GM06990 (cell line): ENCODE measurements around the gene BRCA1.

Experiments used
- DNase-seq: peaks from one replicate; pipeline ENCODE4 v3.0.0-alpha.2; 2011; ENCODE audit not compliant: insufficient read length; ENCODE audit errors: extremely low read depth
- H3K27me3 ChIP-seq: replicated peaks from 2 replicates; pipeline ENCODE4 v1.6.0; 2011; ENCODE audit warnings: low read length; ENCODE audit not compliant: control insufficient read depth, insufficient read depth
- H3K36me3 ChIP-seq: 2 replicates; pipeline ENCODE4 v1.5.1; 2011; ENCODE audit warnings: low read length; ENCODE audit not compliant: control insufficient read depth, insufficient read depth
- H3K4me3 ChIP-seq: replicated peaks from 2 replicates; pipeline ENCODE4 v1.5.1; 2011; ENCODE audit warnings: low read depth, mild to moderate bottlenecking, control low read depth, low read length
- TF ChIP-seq, protein P1 (sequence below): IDR thresholded peaks from 2 replicates; pipeline ENCODE4 v1.5.1; 2011; ENCODE audit warnings: low read length, control low read depth, mild to moderate bottlenecking, inconsistent platforms; ENCODE audit not compliant: insufficient read depth, poor library complexity, severe bottlenecking

BRCA1 gene

DNA sequence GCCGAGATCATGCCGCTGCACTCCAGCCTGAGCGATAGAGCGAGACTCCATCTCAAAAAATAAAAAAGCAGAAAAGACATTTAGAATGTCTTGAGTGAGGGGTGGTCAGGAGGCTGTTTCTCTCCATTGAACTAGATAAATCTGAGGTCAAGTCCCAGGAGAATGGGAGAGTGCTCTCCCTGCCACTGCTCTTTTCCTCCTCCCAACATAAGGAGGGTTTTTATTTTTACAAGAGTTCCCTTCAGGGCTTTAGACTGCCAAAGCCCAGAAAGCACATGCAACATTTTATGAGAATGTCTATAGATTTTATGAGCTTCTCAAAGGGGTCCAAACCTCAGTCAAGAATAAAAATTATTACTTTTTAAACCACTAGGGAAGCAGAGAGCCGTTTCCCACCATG lies 98.6 kb downstream of the BRCA1 start:
- H3K36me3 ChIP-seq, result no peaks in the 10 kb centered on the region
- TF ChIP-seq, protein P1, sequence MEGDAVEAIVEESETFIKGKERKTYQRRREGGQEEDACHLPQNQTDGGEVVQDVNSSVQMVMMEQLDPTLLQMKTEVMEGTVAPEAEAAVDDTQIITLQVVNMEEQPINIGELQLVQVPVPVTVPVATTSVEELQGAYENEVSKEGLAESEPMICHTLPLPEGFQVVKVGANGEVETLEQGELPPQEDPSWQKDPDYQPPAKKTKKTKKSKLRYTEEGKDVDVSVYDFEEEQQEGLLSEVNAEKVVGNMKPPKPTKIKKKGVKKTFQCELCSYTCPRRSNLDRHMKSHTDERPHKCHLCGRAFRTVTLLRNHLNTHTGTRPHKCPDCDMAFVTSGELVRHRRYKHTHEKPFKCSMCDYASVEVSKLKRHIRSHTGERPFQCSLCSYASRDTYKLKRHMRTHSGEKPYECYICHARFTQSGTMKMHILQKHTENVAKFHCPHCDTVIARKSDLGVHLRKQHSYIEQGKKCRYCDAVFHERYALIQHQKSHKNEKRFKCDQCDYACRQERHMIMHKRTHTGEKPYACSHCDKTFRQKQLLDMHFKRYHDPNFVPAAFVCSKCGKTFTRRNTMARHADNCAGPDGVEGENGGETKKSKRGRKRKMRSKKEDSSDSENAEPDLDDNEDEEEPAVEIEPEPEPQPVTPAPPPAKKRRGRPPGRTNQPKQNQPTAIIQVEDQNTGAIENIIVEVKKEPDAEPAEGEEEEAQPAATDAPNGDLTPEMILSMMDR, result no peak
- H3K27me3 ChIP-seq, result peaks cover 1% of the 10 kb centered on the region; the same call in 1 of the 2 replicates
- H3K4me3 ChIP-seq, result no peak overlapping the region
- DNase-seq, result no peak

DNA sequence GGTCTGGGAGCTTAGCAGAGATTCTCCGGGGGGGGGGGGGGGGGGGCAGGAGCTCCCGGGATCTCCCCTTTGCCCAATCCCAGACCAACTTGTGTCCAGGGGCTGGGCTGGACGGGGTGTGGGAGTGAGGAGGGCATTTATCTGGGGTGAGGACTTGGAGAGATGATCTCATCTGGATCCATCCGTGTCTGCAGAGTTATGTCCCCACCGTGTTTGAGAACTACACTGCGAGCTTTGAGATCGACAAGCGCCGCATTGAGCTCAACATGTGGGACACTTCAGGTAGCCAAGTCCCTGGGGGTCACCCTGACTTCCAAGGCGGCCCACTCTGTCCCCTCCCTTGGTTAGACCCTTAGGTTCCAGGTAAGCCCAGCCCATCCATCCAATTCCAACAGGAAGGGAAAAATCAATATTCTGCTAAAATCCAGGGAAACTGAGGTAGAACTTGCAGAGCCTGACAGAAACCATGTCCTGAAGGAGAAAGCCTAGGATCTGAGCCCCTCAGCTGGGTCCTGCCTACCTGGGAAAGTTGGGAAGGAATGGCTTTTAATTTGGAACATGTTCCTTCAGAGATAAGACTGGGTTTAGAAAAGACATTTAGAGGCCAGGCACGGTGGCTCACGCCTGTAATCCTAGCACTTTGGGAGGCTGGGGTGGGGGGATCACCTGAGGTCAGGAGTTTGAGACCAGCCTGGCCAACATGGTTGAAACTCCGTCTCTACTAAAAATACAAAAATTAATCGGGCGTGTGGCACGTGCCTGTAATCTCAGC lies 99.2 kb downstream of the BRCA1 start:
- Histone ChIP-seq H3K4me3 (no peak overlapping the region), H3K36me3 (no peaks in the 10 kb centered on the region), H3K27me3 (peaks cover 1% of the 10 kb centered on the region; the same call in 1 of the 2 replicates)
- no peak for DNase-seq
- TF ChIP-seq, protein P1, result no peak

DNA sequence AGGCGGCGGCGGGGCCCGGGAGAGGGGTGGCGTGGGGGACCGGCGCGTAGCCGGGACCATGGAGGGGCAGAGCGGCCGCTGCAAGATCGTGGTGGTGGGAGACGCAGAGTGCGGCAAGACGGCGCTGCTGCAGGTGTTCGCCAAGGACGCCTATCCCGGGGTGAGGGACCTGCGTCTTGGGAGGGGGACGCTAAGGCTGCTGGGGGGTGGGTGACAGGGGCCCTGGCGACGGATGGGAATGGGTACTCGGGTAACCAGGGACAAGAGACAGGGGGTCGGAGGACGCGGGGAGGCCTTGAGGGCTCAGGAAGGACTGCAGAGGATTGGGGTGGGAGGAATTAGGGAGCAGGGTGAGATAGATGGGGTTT lies 99.9 kb downstream of the BRCA1 start:
- Histone ChIP-seq H3K36me3 (no peaks in the 10 kb centered on the region), H3K27me3 (peaks cover 1% of the 10 kb centered on the region; the same call in 1 of the 2 replicates), H3K4me3 (no peak overlapping the region)
- TF ChIP-seq, protein P1, result no peak
- DNase-seq, result no peak

DNA sequence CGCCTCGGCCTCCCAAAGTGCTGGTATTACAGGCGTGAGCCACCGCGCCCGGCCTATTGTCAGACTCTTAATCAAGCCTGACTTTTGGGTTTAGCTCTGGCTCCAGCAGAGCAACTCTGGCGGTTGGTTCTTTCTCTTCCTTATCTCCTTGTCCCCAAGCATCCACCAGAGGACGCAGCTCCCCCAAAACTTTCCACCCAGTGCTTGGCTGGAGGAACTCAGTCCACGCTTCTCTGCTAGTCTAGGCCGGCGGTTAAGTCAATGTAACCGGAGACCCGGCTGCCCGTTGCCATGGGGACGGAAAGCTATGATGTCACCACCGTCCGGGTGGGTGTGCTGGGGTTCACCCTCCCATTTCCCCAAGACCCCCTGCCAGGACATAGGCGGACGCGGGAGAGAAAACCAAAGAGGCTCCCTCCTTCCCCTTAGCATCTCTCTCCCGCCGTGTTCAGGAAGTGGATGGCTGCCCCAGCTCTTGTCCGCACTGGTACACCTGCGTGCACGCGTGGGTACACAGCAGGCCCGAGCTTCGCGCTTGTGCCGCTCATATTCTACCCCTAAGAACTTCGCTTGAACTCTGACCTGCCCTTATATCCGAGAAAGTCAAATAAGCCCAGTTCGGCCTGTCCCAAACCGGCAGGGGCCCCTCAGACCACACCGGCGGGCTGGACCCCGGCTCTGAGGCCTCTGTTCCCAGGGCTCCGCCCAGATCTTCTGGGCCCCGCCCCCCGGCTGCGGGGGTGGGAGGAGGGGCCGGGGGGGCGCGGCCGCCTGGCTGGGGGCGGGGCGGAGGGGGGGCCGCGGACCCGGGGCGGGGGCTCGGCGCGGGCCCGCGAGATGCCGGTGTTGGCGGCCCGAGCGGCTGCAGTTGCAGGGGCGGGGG lies 100.5 kb downstream of the BRCA1 start, which contains the start of gene RND2:
Gene RND2, plus strand, starts transcription at position 825 of the 883 bp plus-strand sequence. CDS start 117 bp downstream, outside the sequence.
- no peaks in the 10 kb centered on the region for H3K36me3 ChIP-seq
- peak; percentile 73 for DNase-seq
- peaks cover 1% of the 10 kb centered on the region; the same call in 1 of the 2 replicates for H3K27me3 ChIP-seq
- H3K4me3 ChIP-seq, result peak within 1 kb of the TSS; percentile 56
- TF ChIP-seq, protein P1, result peak; percentile 78

DNA sequence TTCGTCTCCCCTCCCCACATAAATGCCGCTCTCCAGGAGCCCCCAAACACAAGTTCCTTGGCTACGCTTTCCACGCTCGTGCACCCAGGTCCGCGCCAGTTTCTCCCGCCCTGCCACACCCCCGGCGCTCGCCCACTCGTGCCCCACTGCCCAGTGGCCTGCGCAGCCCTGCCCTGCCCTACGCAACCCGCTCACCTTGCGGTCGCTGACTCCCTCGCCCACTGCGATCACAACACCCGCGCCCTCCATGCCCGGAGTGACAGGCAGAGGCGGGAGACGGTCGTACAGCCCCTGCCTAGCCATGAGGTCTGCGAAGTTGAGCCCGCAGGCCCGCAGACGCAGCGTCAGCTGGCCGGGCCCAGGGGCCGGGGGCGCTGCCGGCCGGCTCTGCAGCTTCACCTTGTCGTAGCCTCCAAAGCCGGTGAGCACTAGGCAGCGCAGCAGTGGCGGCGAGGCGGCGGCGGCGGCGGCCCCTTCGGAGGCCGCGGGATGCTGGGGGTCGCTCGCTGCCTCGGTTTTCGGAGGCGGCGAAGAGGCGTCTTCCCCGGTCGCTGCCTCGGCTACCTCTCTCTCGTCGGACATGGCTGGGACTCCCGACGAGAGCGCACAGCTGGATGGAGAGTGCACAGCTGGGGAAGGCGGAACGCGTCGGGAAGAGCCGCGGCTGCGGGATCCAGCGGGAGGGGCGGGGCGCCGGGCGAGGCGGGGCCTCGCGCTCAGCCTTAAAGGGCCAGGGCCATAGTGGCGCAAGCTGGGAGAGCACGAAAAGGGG lies 103.2 kb downstream of the BRCA1 start, which contains the start of gene VAT1:
Gene VAT1, minus strand, starts transcription at position 645 of the 772 bp plus-strand sequence. Its CDS starts 63 bp downstream, at position 582.
- no peaks in the 10 kb centered on the region; the same call in 1 of the 2 replicates for H3K27me3 ChIP-seq
- H3K36me3 ChIP-seq, result no peaks in the 10 kb centered on the region
- DNase-seq, result peak; percentile 78
- TF ChIP-seq, protein P1, result no peak
- peak within 1 kb of the TSS; percentile 72 for H3K4me3 ChIP-seq
